OCI-LY1 (cell line): ENCODE data around the gene PADI4.

Experiments
- CTCF ChIP-seq: fragments of 200-600 bp; sonication (generic), shearing (Covaris generic); IDR thresholded peaks from 2 replicates; pipeline ENCODE4 v1.5.1; 2017; ENCODE audit warnings: mild to moderate bottlenecking, antibody characterized with exemption, low read length, moderate library complexity, mixed read lengths
- EZH2 ChIP-seq: fragments of 200-600 bp; sonication (generic), shearing (Covaris generic); IDR thresholded peaks from 2 replicates; pipeline ENCODE4 v1.8.0; 2017; ENCODE audit warnings: borderline replicate concordance, mixed run types, mild to moderate bottlenecking, antibody characterized with exemption, low read length, moderate library complexity, mixed read lengths

- TF ChIP-seq CTCF, result no peak
- TF ChIP-seq EZH2, result no peak
Observed at GRCh38 chr1:17329610-17330009, 21.6 kb downstream of the PADI4 start.
